ENCODE measurements around the gene RUBCNL. TPM values are rescaled to one million over a fixed set of nuclear protein-coding genes. Genes with fewer than 3 reads are reported as not detected.

The RUBCNL gene
- total RNA-seq, 1 experiment from 2014 or later, result 0.37 TPM

DNA sequence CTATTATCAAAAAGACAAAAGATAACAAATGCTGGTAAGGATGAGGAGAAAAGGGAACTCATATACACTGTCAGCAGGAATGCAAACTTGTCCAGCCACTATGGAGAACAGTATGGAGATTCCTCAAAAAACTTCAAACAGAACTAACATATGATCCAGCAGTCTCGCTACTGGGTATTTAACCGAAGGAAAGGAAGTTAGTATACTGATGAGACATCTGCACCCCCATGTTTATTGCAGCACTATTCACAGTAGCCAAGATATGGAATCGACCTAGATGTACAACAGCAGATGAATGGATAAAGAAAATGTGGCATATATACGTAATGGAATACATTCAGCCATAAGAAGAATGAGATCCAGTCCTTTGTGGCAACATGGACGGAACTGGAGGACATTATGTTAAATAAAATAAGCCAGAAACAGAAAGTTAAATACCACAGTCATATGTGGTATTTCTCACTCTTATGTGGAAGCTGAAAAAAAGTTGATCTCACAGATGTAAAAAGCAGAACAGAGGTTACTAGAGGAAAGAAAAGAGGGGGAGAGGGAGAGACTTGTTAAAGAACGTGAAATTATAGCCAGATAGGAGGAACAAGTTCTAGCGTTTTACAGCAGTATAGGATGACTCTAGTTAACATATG lies 83.2 kb downstream of the RUBCNL start:
- no peaks in the 10 kb centered on the region for H3K4me1 ChIP-seq (replicated peaks; ENCODE audit: insufficient read depth)
- no peak overlapping the region for H3K27ac ChIP-seq
- H3K27me3 ChIP-seq (ENCODE audit: insufficient read depth, low read depth), result no peaks in the 10 kb centered on the region
- ChIA-PET POLR2A (ENCODE audit: unreplicated experiment) (no interaction called here), CTCF (no interaction called here)
- no peak for TF ChIP-seq EZH2 (IDR thresholded peaks at IDR 0.05; ENCODE audit: low read depth)
- TF ChIP-seq, protein P1, sequence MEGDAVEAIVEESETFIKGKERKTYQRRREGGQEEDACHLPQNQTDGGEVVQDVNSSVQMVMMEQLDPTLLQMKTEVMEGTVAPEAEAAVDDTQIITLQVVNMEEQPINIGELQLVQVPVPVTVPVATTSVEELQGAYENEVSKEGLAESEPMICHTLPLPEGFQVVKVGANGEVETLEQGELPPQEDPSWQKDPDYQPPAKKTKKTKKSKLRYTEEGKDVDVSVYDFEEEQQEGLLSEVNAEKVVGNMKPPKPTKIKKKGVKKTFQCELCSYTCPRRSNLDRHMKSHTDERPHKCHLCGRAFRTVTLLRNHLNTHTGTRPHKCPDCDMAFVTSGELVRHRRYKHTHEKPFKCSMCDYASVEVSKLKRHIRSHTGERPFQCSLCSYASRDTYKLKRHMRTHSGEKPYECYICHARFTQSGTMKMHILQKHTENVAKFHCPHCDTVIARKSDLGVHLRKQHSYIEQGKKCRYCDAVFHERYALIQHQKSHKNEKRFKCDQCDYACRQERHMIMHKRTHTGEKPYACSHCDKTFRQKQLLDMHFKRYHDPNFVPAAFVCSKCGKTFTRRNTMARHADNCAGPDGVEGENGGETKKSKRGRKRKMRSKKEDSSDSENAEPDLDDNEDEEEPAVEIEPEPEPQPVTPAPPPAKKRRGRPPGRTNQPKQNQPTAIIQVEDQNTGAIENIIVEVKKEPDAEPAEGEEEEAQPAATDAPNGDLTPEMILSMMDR (conservative IDR thresholded peaks at IDR 0.05), result no peak
- H3K4me3 ChIP-seq, result no peak overlapping the region
- no peaks in the 10 kb centered on the region for H3K36me3 ChIP-seq (ENCODE audit: low read depth)
- BruUV-seq (replicated peaks), result no TSS peak
- H3F3A ChIP-seq (ENCODE audit: insufficient read depth, low read depth), result no peaks in the 10 kb centered on the region
- no peaks in the 10 kb centered on the region for H3K9me3 ChIP-seq (ENCODE audit: insufficient read depth, low read depth)
- H2AFZ ChIP-seq, result no peak overlapping the region
- intact Hi-C loops (cut with micrococcal nuclease; ENCODE audit: unreplicated experiment), result no loop called here
- no peaks in the 10 kb centered on the region for H3K9me2 ChIP-seq (ENCODE audit: insufficient read depth)
- H4K20me1 ChIP-seq (ENCODE audit: insufficient read depth), result no peaks in the 10 kb centered on the region
- no peak for DNase-seq
- no peaks in the 10 kb centered on the region for H3K79me2 ChIP-seq (ENCODE audit: low read depth)
- no peak overlapping the region for H3K4me2 ChIP-seq

DNA sequence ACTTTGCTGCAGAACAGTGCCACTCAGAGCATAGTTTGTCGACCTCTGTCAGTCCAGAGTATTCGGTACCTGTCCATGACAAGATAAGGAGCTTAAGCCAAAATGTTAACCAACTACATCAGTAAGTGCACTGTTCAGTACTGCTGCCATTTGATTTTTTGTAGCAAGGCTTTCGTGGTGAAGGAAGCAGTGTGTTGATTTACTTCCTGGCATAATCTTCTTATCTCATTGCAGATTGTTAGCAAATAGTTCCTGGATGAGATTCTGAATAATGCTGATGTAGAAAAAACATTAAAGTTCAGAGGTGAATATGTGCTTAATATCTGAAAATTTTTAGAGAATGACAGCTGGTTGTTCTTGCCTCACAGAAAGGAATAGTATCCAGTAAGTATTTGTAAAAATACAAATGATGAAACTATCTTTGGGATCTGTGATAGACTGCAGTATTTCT lies 89.7 kb downstream of the RUBCNL start:
- no peak for DNase-seq
- H2AFZ ChIP-seq, result peak overlapping the region; percentile 19; the same call in 1 of the 2 replicates
- no TSS peak for BruUV-seq (replicated peaks)
- H3K27ac ChIP-seq, result 0 out of 2 replicates have a peak overlapping the region, but pooled peaks have one; percentile 73
- no peaks in the 10 kb centered on the region for H3K9me2 ChIP-seq (ENCODE audit: insufficient read depth)
- peaks cover 25% of the 10 kb centered on the region for H3K4me1 ChIP-seq (replicated peaks; ENCODE audit: insufficient read depth)
- no peaks in the 10 kb centered on the region for H3K27me3 ChIP-seq (ENCODE audit: insufficient read depth, low read depth)
- no peak overlapping the region for H3K4me2 ChIP-seq
- ChIA-PET CTCF (interaction anchor here (0.5 kb wide), 1 partner anchor 883 kb away, joined by 3 read pairs; no protein-coding TSS in a partner anchor), POLR2A (ENCODE audit: unreplicated experiment) (no interaction called here)
- no peaks in the 10 kb centered on the region for H3K9me3 ChIP-seq (ENCODE audit: insufficient read depth, low read depth)
- H4K20me1 ChIP-seq (ENCODE audit: insufficient read depth), result no peaks in the 10 kb centered on the region
- H3K79me2 ChIP-seq (ENCODE audit: low read depth), result no peaks in the 10 kb centered on the region
- H3K36me3 ChIP-seq (ENCODE audit: low read depth), result no peaks in the 10 kb centered on the region
- intact Hi-C loops (cut with micrococcal nuclease; ENCODE audit: unreplicated experiment), result no loop called here
- peaks cover 6% of the 10 kb centered on the region; the same call in 1 of the 2 replicates for H3F3A ChIP-seq (ENCODE audit: insufficient read depth, low read depth)
- no peak overlapping the region for H3K4me3 ChIP-seq
- TF ChIP-seq EZH2 (IDR thresholded peaks at IDR 0.05; ENCODE audit: low read depth), result no peak
- TF ChIP-seq, protein P1 (conservative IDR thresholded peaks at IDR 0.05), result no peak

DNA sequence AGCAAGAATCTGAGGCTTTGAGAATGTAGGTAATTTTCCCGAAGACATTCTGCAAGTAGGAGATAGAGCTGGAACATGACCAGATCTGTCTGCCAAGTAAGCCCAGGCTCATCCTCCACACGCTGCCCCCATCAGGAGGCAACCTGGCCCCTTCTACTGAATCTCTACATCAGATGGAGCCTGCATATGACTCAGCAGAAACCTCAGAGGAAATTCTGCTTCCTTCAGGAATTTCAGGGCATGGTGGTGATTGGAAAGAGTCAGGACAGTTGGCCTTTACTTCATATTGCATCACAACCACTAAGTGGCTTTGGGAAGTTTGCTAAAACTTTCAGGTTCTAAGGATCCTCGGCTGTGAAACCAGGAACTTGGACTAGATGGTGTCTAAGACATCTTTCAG lies 90.1 kb downstream of the RUBCNL start:
- no peak for DNase-seq
- Histone ChIP-seq H4K20me1 (ENCODE audit: insufficient read depth) (no peaks in the 10 kb centered on the region), H3K27me3 (ENCODE audit: insufficient read depth, low read depth) (no peaks in the 10 kb centered on the region), H2AFZ (peak overlapping the region; percentile 19; the same call in 1 of the 2 replicates), H3F3A (ENCODE audit: insufficient read depth, low read depth) (peaks cover 6% of the 10 kb centered on the region; the same call in 1 of the 2 replicates), H3K79me2 (ENCODE audit: low read depth) (no peaks in the 10 kb centered on the region), H3K4me2 (peak overlapping the region; percentile 24; the same call in 1 of the 2 replicates), H3K27ac (peak overlapping the region; percentile 73), H3K9me2 (ENCODE audit: insufficient read depth) (no peaks in the 10 kb centered on the region), H3K4me3 (no peak overlapping the region), H3K4me1 (replicated peaks; ENCODE audit: insufficient read depth) (peaks cover 25% of the 10 kb centered on the region), H3K9me3 (ENCODE audit: insufficient read depth, low read depth) (no peaks in the 10 kb centered on the region), H3K36me3 (ENCODE audit: low read depth) (no peaks in the 10 kb centered on the region)
- intact Hi-C loops (cut with micrococcal nuclease; ENCODE audit: unreplicated experiment), result no loop called here
- no TSS peak for BruUV-seq (replicated peaks)
- TF ChIP-seq, protein P1 (conservative IDR thresholded peaks at IDR 0.05), result no peak
- no peak for TF ChIP-seq EZH2 (IDR thresholded peaks at IDR 0.05; ENCODE audit: low read depth)
- POLR2A ChIA-PET (ENCODE audit: unreplicated experiment), result no interaction called here
- CTCF ChIA-PET, result no interaction called here
